ENCODE data around the gene PRR20D. TPM values are rescaled to one million over a fixed set of nuclear protein-coding genes. Genes with fewer than 3 reads are reported as not detected.
"Not testable (repeated sequence)": the region's sequence is repeated elsewhere in the genome, so short reads cannot be mapped to it uniquely, and the experiment has no call there.

Gene PRR20D
- total RNA-seq (2011; cell fraction: chromatin; rRNA removed; ENCODE audit: low replicate concordance) = not detected in 2 replicates
- total RNA-seq (2011; cell fraction: nucleolus; rRNA removed) = not detected in 2 replicates
- total RNA-seq (2011; cell fraction: nucleoplasm; rRNA removed) = not detected in 2 replicates
- total RNA-seq (2014; rRNA removed) (not detected in 2 replicates), total RNA-seq (2014; rRNA removed; fragmentation: Illumina TruSeq; extraction: Trizol) (not detected in 2 replicates), total RNA-seq (2015; rRNA removed; fragmentation: Illumina TruSeq; extraction: Trizol) (not detected in 2 replicates), total RNA-seq (2021) (not detected in 2 replicates), polyA plus RNA-seq (2011; rRNA removed) (not detected in 2 replicates), polyA plus RNA-seq (2014; fragmentation: Illumina TruSeq; extraction: Trizol) (not detected in 2 replicates), polyA plus RNA-seq (2014; fragmentation: Nextera tagmentation; extraction: Ambion mirVana) (not detected), polyA plus RNA-seq (2014; rRNA removed) (not detected in 2 replicates), polyA minus RNA-seq (2011; rRNA and poly(A)+ RNA removed) (not detected in 2 replicates), Bru-seq, nascent RNA (not detected), BruChase-seq, experiment 1, labeled RNA remaining after a 2-hour chase (not detected), BruChase-seq, experiment 2, labeled RNA remaining after a 6-hour chase (not detected)
- not detected in 2 replicates for polyA plus RNA-seq (2011; cell fraction: cytosol; rRNA removed)
- not detected in 2 replicates for polyA plus RNA-seq (2011; cell fraction: nucleus; rRNA removed)
- polyA plus RNA-seq (2012) = not detected in 2 replicates
- not detected in 2 replicates for polyA minus RNA-seq (2011; cell fraction: cytosol; rRNA and poly(A)+ RNA removed)
- polyA minus RNA-seq (2011; cell fraction: nucleus; rRNA and poly(A)+ RNA removed) = not detected in 2 replicates
- long read RNA-seq, experiment 1 = 0 reads
- long read RNA-seq, experiment 2 = 0 reads
- long read RNA-seq, experiment 3 = 0 reads

DNA sequence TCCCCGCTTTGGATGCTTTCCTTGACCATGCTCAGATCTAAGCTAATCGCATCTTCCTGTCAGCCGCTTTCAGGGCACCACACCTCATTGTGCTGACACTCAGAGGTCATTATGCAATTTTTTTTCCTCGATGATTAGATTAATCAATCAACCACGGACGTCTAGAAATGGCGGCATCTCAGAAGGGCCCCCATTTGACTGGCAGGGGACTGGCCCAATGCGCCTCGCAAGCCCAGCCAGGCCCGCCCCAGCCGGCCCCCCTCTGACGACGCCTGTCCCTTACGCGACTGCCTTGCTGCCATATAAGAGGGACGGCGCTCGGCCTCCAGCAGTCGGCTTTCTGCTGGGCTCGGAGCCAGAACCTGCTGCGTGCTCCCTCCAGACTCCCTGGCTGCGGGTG, at the start of gene PRR20D:
Gene PRR20D (plus strand): TSS at position 301 of the 400 bp plus-strand sequence. CDS start 387 bp downstream, outside the sequence.
- WGBS (ENCODE audit: insufficient coverage, low coverage, missing lambda C conversion rate) = no CpG with 5 or more reads among the region's 22 CpGs
- POLR2A ChIA-PET = not testable (repeated sequence)

DNA sequence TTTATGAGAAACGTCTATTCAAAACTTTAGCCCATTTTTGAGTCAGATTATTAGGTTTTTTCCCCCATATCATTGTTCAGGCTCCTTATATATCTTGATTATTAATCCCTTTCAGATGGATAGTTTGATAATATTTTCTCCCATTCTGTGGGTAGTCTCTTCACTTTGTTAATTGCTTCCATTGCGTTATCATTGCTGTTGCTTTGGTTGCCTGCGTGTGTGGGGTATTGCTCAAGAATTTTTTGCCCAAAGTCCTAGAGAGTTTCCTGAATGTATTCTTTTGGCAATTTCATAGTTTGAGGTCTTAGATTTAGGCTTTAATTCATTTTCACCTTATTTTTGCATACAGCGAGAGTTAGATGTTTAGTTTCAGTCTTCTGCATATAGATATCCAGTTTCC, 45.5 kb upstream of the PRR20D start:
- Histone ChIP-seq H3K9me1 (ENCODE audit: control insufficient read depth, insufficient read depth, low read length) (no peaks in the 10 kb centered on the region), H2AFZ (ENCODE audit: low read depth, low read length) (no peak overlapping the region), H3K36me3 (ENCODE audit: control insufficient read depth, insufficient read depth, low read length) (no peaks in the 10 kb centered on the region), H3K27ac (ENCODE audit: extremely low read depth, low read depth, low read length) (no peak overlapping the region), H3K79me2 (ENCODE audit: control insufficient read depth, insufficient read depth, low read length) (no peaks in the 10 kb centered on the region), H3K9me3 (replicated peaks; ENCODE audit: control insufficient read depth, insufficient read depth, low read depth, low read length) (no peaks in the 10 kb centered on the region; the same call in 1 of the 2 replicates), H3K27me3 (ENCODE audit: control insufficient read depth in 2 of 2, insufficient read depth in 2 of 2, low read length in 2 of 2) (no peaks in the 10 kb centered on the region), H3K4me3 (no peak overlapping the region), H3K4me2 (ENCODE audit: insufficient read depth, low read length) (no peak overlapping the region), H3K4me1 (replicated peaks in 1 of 2; ENCODE audit: control insufficient read depth in 2 of 2, insufficient read depth in 2 of 2, low read length in 2 of 2) (no peaks in the 10 kb centered on the region), H3K9ac (ENCODE audit: insufficient read depth in 1 of 2, low read depth in 2 of 2, low read length in 2 of 2) (no peak overlapping the region), H4K20me1 (replicated peaks; ENCODE audit: control insufficient read depth, insufficient read depth, low read length) (no peaks in the 10 kb centered on the region)
- ATAC-seq (no peak), DNase-seq (ENCODE audit: extremely low read depth in 1 of 4, low spot score in 3 of 4) (no peak), FAIRE-seq (no peak)
- intact Hi-C loops (cut with micrococcal nuclease) (no loop called here), in situ Hi-C loops (cut with MboI) (no loop called here)
- CTCF ChIA-PET (ENCODE audit: low intra/inter-chr PET ratio) = no interaction called here
- 0% methylated on average over 3 of the region's 4 CpGs for WGBS (ENCODE audit: insufficient coverage, low coverage, missing lambda C conversion rate)
- BruUV-seq (replicated peaks) = no TSS peak
- POLR2A ChIA-PET = no interaction called here
- no peak for TF ChIP-seq NFIC (IDR thresholded peaks at IDR 0.05)
- TF ChIP-seq SMARCC2 (IDR thresholded peaks at IDR 0.05; ENCODE audit: low read depth) = no peak
- TF ChIP-seq MCM2 (IDR thresholded peaks at IDR 0.05; ENCODE audit: low read depth) = no peak
- no peak for TF ChIP-seq MAFF (IDR thresholded peaks at IDR 0.05; ENCODE audit: low read length)
- no peak for TF ChIP-seq MTA3 (IDR thresholded peaks at IDR 0.05; ENCODE audit: borderline replicate concordance)
- TF ChIP-seq CC2D1A (IDR thresholded peaks at IDR 0.05) = no peak
- TF ChIP-seq HINFP (tag; conservative IDR thresholded peaks at IDR 0.05; ENCODE audit: low read depth) = no peak
- TF ChIP-seq MAZ (CRISPR knock-in tag; conservative IDR thresholded peaks at IDR 0.05 in 1 of 2, IDR thresholded peaks at IDR 0.05 in 1 of 2) = no peak
- TF ChIP-seq BRCA1 (IDR thresholded peaks at IDR 0.05) = no peak
- no peak for TF ChIP-seq BRCA1 (CRISPR knock-in tag; IDR thresholded peaks at IDR 0.05)
- no peak for TF ChIP-seq ZNF121 (CRISPR knock-in tag; conservative IDR thresholded peaks at IDR 0.05)
- TF ChIP-seq ZNF444 (CRISPR knock-in tag; IDR thresholded peaks at IDR 0.05) = no peak

More for the DNA sequence above, at the start of gene PRR20D:
- H3K4me2 ChIP-seq (ENCODE audit: insufficient read depth, low read length); FAIRE-seq; H3K27me3 ChIP-seq (ENCODE audit: control insufficient read depth in 2 of 2, insufficient read depth in 2 of 2, low read length in 2 of 2); in situ Hi-C loops (cut with MboI); H3K9me3 ChIP-seq (replicated peaks; ENCODE audit: control insufficient read depth, insufficient read depth, low read depth, low read length); H3K4me3 ChIP-seq; H3K4me1 ChIP-seq (replicated peaks in 1 of 2; ENCODE audit: control insufficient read depth in 2 of 2, insufficient read depth in 2 of 2, low read length in 2 of 2); H2AFZ ChIP-seq (ENCODE audit: low read depth, low read length); H4K20me1 ChIP-seq (replicated peaks; ENCODE audit: control insufficient read depth, insufficient read depth, low read length); H3K9ac ChIP-seq (ENCODE audit: insufficient read depth in 1 of 2, low read depth in 2 of 2, low read length in 2 of 2); H3K9me1 ChIP-seq (ENCODE audit: control insufficient read depth, insufficient read depth, low read length); BruUV-seq (replicated peaks); ATAC-seq; DNase-seq (ENCODE audit: extremely low read depth in 1 of 4, low spot score in 3 of 4); CTCF ChIA-PET (ENCODE audit: low intra/inter-chr PET ratio); intact Hi-C loops (cut with micrococcal nuclease); H3K36me3 ChIP-seq (ENCODE audit: control insufficient read depth, insufficient read depth, low read length); H3K79me2 ChIP-seq (ENCODE audit: control insufficient read depth, insufficient read depth, low read length); H3K27ac ChIP-seq (ENCODE audit: extremely low read depth, low read depth, low read length): not testable (repeated sequence)

Data from K562 (cell line).